ENCODE data around the gene FAM120AOS.

DNA sequence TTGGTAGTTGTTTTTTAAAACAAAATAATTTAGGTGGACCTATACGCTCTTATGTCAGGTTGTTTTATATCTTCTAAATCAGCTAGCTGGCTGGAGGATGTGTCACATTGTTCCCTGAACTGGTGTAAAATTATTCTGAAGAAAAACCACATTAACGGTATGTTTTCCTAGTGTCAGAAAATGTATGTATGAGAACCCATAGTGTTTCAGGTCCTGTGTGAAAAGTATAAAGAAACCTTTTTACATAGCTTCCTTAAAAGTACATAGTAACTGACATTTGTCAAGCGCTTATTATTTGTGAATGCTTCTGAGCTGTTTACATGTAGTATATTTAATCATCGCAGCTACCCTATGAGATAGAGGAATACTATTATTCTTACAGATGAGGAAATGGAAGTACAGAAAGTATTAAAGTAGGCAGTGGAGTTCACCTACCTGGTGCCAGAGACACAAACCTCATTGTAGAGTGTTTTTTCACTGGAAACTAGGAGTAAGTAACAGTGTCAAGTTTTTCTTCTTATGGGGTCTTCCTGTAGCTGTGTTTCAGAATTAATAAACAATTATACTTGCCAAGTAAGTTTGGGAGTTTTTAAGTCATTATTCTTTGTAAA lies 10.4 kb upstream of the FAM120AOS start:
- TF ChIP-seq, protein P1, sequence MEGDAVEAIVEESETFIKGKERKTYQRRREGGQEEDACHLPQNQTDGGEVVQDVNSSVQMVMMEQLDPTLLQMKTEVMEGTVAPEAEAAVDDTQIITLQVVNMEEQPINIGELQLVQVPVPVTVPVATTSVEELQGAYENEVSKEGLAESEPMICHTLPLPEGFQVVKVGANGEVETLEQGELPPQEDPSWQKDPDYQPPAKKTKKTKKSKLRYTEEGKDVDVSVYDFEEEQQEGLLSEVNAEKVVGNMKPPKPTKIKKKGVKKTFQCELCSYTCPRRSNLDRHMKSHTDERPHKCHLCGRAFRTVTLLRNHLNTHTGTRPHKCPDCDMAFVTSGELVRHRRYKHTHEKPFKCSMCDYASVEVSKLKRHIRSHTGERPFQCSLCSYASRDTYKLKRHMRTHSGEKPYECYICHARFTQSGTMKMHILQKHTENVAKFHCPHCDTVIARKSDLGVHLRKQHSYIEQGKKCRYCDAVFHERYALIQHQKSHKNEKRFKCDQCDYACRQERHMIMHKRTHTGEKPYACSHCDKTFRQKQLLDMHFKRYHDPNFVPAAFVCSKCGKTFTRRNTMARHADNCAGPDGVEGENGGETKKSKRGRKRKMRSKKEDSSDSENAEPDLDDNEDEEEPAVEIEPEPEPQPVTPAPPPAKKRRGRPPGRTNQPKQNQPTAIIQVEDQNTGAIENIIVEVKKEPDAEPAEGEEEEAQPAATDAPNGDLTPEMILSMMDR (IDR thresholded peaks at IDR 0.05): no peak
- no peak for TF ChIP-seq POLR2A (IDR thresholded peaks at IDR 0.05)

All from lower leg skin (tissue), 3 donors.